Stimulated activated CD8-positive, alpha-beta memory T cell treated with anti-CD3 and anti-CD28 coated beads, Interleukin-4, amount 100 ng/mL, for 24 hours (primary cell): ENCODE results near the gene RIPK4.

ENCODE experiments used
- DNase-seq: peaks from one replicate; pipeline ENCODE4 v3.0.0-alpha.2; 2020; ENCODE audit warnings: low read depth

Gene RIPK4

GRCh38 chr21:41753006-41753898 is 13.6 kb downstream of the RIPK4 start:
- no peak for DNase-seq

- no peak for DNase-seq
These were observed 14.6 kb downstream of the RIPK4 start for GRCh38 chr21:41752231-41752681.

DNA sequence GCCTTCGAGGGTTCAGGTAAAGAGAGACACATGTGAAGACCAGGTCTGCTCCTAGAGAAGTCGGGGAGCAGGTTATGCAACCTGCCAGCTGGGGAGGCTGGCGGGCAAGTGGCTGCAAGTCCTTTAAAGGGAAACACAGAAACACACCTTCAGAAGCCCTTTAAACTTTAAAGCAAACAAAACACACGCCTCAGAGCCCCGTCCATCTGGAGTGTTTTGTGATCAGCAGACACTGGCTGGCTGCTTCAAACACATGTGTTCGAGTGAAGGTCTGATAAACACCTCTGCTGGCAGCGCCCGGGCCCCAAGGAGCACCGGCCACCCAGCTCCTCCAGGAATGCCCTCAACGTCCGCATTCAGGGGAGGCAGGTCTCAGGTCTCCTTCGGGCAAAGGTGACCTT is 15.2 kb downstream of the RIPK4 start:
- DNase-seq: no peak

GRCh38 chr21:41750532-41751151 is 16.2 kb downstream of the RIPK4 start:
- DNase-seq: no peak

- DNase-seq: no peak
These were observed 16.8 kb downstream of the RIPK4 start for GRCh38 chr21:41750051-41750450.

- DNase-seq: no peak
These were observed 17.6 kb downstream of the RIPK4 start for GRCh38 chr21:41749286-41749685.

- no peak for DNase-seq
These were observed 18.7 kb downstream of the RIPK4 start for GRCh38 chr21:41747943-41748738.

DNA sequence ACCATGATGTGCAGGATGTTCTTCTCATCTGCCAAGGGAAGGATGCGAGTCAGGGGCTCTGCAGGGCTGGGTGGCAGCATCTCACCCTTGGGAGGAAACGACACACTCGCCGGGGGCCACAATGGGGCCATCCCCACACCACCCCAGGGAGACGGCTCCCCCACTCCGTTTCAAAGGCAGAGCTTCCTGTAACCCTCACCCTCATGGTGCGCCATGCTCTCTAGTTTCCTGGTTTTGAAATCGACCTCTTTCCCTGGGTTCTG is 20.2 kb downstream of the RIPK4 start:
- DNase-seq: no peak

GRCh38 chr21:41745971-41746743 is 20.7 kb downstream of the RIPK4 start:
- no peak for DNase-seq

DNA sequence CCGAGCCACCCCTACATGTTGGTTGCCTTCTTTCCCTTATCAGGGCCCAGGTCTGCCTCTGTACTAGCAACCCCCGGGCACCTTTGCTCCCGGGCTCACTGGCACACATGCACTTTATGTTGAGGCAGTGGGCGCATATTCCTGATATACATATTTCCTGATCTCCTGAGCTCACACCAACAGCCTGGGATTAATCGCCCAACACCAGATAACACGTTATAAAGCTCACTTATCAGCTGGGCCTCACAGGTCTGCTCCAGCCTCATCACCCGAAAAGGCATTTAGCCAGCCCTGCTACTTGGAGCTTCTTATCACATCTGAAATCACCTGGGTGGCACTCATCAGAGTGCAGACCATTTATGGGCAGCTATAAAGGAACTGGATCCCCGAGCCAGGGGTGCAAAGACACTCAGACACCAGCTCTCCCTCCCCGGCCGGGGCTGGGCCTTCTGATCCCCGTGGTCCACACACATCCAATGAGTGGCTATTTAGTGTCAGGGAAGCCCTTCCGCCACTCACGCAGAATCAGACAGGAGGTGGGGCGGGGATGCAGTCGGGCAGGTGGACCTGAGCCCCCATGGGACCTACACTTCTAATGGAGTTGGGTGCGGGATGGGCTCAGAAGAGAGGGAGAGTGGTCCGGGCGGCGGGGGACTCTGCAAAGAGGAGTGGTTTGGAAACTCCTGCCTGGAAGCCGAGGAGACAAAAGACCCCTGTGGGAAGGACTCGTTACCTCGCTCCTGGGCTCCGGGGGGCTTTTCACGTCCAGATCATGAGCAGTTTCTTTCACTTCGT is 21.6 kb downstream of the RIPK4 start:
- no peak for DNase-seq

DNA sequence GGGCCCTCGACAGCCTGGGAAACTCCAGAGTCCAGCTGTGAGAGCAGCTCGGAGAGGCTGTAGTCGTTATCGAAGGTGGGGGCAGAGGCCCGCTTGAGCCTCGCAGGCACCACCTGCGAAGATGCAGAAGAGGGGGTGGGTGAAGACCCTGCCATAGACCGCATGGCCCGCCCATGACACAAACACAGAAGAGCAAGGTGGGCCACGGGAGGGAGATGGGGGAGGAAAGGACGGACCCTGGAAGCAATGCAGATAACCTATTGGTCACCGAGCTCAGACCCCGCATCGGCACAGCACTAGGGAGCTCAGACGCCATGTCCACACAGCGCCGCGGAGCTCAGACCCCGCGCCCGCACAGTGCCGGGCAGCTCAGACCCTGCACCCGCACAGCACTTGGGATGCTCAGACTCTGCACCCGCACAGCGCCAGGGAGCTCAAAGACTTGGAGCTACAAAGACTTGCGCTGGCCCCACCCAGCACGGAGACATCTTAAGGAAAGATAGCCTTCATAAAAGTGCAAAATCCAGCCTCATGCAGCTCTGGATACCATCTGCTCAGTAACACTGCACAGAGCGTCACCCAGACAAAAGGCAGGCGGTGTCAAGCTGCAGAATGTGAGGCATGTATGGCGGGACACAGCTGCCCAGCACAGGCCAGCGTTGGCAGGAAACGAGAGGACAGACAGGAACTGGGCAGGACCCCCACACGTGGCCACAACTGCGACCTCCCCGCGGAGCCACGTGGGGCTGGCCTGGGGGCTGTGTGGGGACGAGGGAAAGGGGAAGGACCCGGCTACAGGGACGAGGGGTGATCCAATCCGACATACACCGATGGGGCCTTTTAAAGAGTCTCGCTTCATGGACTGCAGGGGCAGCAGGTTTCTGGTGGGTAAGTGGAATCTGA is 22.6 kb downstream of the RIPK4 start:
- no peak for DNase-seq

GRCh38 chr21:41743321-41744027 is 23.4 kb downstream of the RIPK4 start:
- no peak for DNase-seq

- no peak for DNase-seq
These were observed 24.6 kb downstream of the RIPK4 start for GRCh38 chr21:41742073-41742875.

- DNase-seq: no peak
These were observed 25.4 kb downstream of the RIPK4 start for GRCh38 chr21:41741253-41742072.

DNA sequence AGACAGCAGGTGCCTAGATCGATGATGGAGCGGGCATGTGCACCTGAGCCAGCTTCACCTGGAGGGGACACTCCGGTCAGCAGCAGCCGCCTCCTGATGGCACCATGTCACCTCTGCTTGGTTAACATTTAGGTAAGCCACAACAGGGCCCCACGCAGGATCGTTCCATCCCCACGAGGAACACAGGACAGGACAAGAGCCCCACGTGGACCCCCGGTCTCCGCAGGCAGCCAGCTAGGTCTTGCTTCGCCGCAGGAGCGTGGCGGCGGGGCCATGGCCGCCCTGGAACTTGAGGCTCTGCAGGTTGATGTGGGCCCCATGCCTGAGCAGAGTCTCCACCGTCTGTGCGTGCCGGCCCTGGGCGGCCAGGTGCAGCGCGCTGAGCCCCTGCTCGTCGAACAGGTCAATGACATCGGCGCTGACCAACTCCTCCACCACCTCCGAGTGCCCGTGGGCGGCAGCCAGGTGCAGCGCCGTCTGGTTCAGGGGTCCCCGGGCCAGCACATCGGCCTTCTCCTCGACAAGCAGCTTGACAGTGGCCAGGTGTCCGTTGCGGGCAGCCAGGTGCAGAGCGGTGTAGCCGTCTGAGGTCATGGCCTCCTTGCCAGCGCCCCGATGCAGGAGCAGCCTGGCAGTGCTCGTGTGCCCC is 26.1 kb downstream of the RIPK4 start:
- DNase-seq: no peak

- DNase-seq: no peak
These were observed 26.9 kb downstream of the RIPK4 start for GRCh38 chr21:41739936-41740335.

DNA sequence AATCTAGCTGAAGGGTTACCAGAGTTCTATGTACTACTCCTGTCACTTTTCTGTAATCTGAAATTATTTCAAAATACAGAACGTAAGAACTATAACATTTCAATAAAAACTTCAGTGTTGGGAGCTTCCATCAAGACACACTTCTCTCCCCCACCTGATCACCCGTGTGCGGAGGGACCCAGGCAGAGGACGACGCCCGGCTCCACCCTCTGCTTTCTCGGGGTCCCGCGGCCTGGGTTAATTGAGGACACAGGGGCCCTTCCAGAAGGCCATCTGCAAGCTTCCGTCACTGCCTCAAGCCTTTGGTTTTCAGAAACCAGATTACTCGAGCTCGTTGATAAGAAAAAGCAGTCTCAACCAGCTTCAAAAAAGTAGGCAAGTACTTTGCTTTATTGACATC is 27.8 kb downstream of the RIPK4 start:
- DNase-seq: no peak
